ENCODE results near the gene KCNJ6.

KCNJ6 gene

GRCh38 chr21:37862536-37862935 is 53.7 kb downstream of the KCNJ6 start:
- DNase-seq = peak; percentile 86 to 92

- DNase-seq = no peak
Measured at GRCh38 chr21:37861561-37861960, 54.7 kb downstream of the KCNJ6 start.

- no peak for DNase-seq
Measured at GRCh38 chr21:37860416-37860815, 55.8 kb downstream of the KCNJ6 start.

GRCh38 chr21:37855647-37856625 is 60.3 kb downstream of the KCNJ6 start:
- DNase-seq = peak; percentile 97 to 98

GRCh38 chr21:37855271-37855646 is 61.0 kb downstream of the KCNJ6 start:
- DNase-seq = no peak

- DNase-seq = no peak
Measured at GRCh38 chr21:37849506-37850102, 66.7 kb downstream of the KCNJ6 start.

- no peak for DNase-seq
Measured at GRCh38 chr21:37848721-37849490, 67.4 kb downstream of the KCNJ6 start.

GRCh38 chr21:37845535-37845934 is 70.7 kb downstream of the KCNJ6 start:
- no peak for DNase-seq

GRCh38 chr21:37843191-37843590 is 73.1 kb downstream of the KCNJ6 start:
- peak in 1 of 2 experiments; percentile 38 for DNase-seq

- peak in 1 of 2 experiments; percentile 10 for DNase-seq
Measured at GRCh38 chr21:37842163-37842919, 73.9 kb downstream of the KCNJ6 start.

GRCh38 chr21:37837381-37837780 is 78.9 kb downstream of the KCNJ6 start:
- DNase-seq = no peak

GRCh38 chr21:37835481-37835880 is 80.8 kb downstream of the KCNJ6 start:
- DNase-seq = no peak

GRCh38 chr21:37833301-37833700 is 83.0 kb downstream of the KCNJ6 start:
- DNase-seq = no peak

- DNase-seq = peak; percentile 76 to 83
Measured at GRCh38 chr21:37829447-37829846, 86.8 kb downstream of the KCNJ6 start.

GRCh38 chr21:37828991-37829390 is 87.3 kb downstream of the KCNJ6 start:
- peak; percentile 91 to 95 for DNase-seq

GRCh38 chr21:37828556-37828955 is 87.7 kb downstream of the KCNJ6 start:
- peak; percentile 91 to 92 for DNase-seq

GRCh38 chr21:37827913-37828312 is 88.3 kb downstream of the KCNJ6 start:
- no peak for DNase-seq

GRCh38 chr21:37821786-37822450 is 94.3 kb downstream of the KCNJ6 start:
- no peak for DNase-seq

GRCh38 chr21:37821092-37821491 is 95.2 kb downstream of the KCNJ6 start:
- no peak for DNase-seq

- no peak for DNase-seq
Measured at GRCh38 chr21:37819372-37819771, 96.9 kb downstream of the KCNJ6 start.

- DNase-seq = no peak
Measured at GRCh38 chr21:37817242-37817641, 99.0 kb downstream of the KCNJ6 start.

GRCh38 chr21:37815893-37816292 is 100.4 kb downstream of the KCNJ6 start:
- no peak for DNase-seq
